H1 (cell line): Measurements from ENCODE around the gene KPNA1. TPM values are rescaled to one million over a fixed set of nuclear protein-coding genes. Genes with fewer than 3 reads are reported as not detected.

Experiments
- CTCF ChIA-PET: fragments of 300-600 bp; sonication (Branson Sonifier 250); formaldehyde crosslinking; loops from one replicate; lab custom pipeline; 2021; ENCODE audit not compliant: partially characterized antibody; lab: Charles Lee
- POLR2A ChIA-PET: fragments of 300-600 bp; sonication (Branson Sonifier 250); formaldehyde crosslinking; loops from one replicate; lab custom pipeline; 2021; ENCODE audit warnings: inconsistent platforms; ENCODE audit not compliant: partially characterized antibody; lab: Charles Lee
- DNase-seq, 2 experiments: peaks; one replicate each; pipeline versions ENCODE4 v3.0.0 to v3.0.0-alpha.2; 2010 to 2022; ENCODE audit warnings: low spot score in 2 of 2, low read depth in 1 of 2, mixed read lengths in 1 of 2
- FAIRE-seq: peaks from 2 replicates; lab custom pipeline; 2011; peaks lifted over from hg19 to GRCh38; lab: Jason Lieb, UNC
- H2AFZ ChIP-seq: 2 replicates; pipeline ENCODE4 v1.8.1; 2012; ENCODE audit warnings: low read length, inconsistent platforms
- H2AK5ac ChIP-seq: 2 replicates; pipeline ENCODE4 v1.6.1; 2013; ENCODE audit warnings: low read depth, low read length
- H2BK120ac ChIP-seq: replicated peaks from 2 replicates; pipeline ENCODE3; 2013; ENCODE audit warnings: low read depth, low read length, inconsistent platforms
- H2BK12ac ChIP-seq: 2 replicates; pipeline ENCODE4 v1.6.1; 2013; ENCODE audit warnings: low read depth, low read length
- H2BK15ac ChIP-seq: 2 replicates; pipeline ENCODE4 v1.6.1; 2013; ENCODE audit warnings: low read length
- H2BK20ac ChIP-seq: 2 replicates; pipeline ENCODE4 v1.6.1; 2013; ENCODE audit warnings: low read length
- H2BK5ac ChIP-seq: 2 replicates; pipeline ENCODE4 v1.6.1; 2013; ENCODE audit warnings: low read depth, low read length
- H3K14ac ChIP-seq: 2 replicates; pipeline ENCODE4 v1.6.1; 2013; ENCODE audit warnings: inconsistent platforms; ENCODE audit not compliant: insufficient read length
- H3K18ac ChIP-seq: 2 replicates; pipeline ENCODE4 v1.6.1; 2013; ENCODE audit warnings: low read length; ENCODE audit errors: extremely low read depth
- H3K23ac ChIP-seq: 2 replicates; pipeline ENCODE4 v1.6.1; 2013; ENCODE audit warnings: inconsistent platforms; ENCODE audit not compliant: insufficient read length
- H3K23me2 ChIP-seq: 2 replicates; pipeline ENCODE4 v1.6.1; 2013; ENCODE audit warnings: low read depth, low read length
- H3K27ac ChIP-seq: 2 replicates; pipeline ENCODE4 v1.6.1; 2011; ENCODE audit warnings: low read depth, low read length, inconsistent platforms
- H3K27me3 ChIP-seq, 4 experiments: replicated peaks in 1 of 4; 1 replicate in 1 of 4; 2 replicates in 3 of 4; pipeline versions ENCODE4 v1.6.1 to v1.8.1; 2011 to 2013; ENCODE audit warnings: low read length in 3 of 4, mild to moderate bottlenecking in 3 of 4, inconsistent platforms in 2 of 4, mixed read lengths in 2 of 4, moderate library complexity in 1 of 4; ENCODE audit not compliant: control insufficient read depth in 3 of 4, insufficient read depth in 3 of 4; ENCODE audit errors: extremely low read depth in 1 of 4
- H3K36me3 ChIP-seq, 4 experiments: 2 replicates each; pipeline versions ENCODE4 v1.6.1 to v1.8.1; 2011 to 2013; ENCODE audit warnings: mild to moderate bottlenecking in 4 of 4, low read length in 3 of 4, moderate library complexity in 2 of 4, control low read depth in 1 of 4, inconsistent platforms in 1 of 4; ENCODE audit not compliant: insufficient read depth in 4 of 4, control insufficient read depth in 2 of 4
- H3K4ac ChIP-seq: replicated peaks from 2 replicates; pipeline ENCODE3; 2013; ENCODE audit warnings: low read length, low read depth, mixed read lengths, inconsistent platforms; ENCODE audit not compliant: insufficient read length
- H3K4me1 ChIP-seq, 4 experiments: replicated peaks in 1 of 4; 1 replicate in 1 of 4; 2 replicates in 3 of 4; pipeline versions ENCODE4 v1.6.1 to v1.8.1; 2011 to 2013; ENCODE audit warnings: low read length in 3 of 4, inconsistent platforms in 2 of 4, mixed read lengths in 1 of 4; ENCODE audit not compliant: insufficient read depth in 4 of 4, control insufficient read depth in 3 of 4
- H3K4me2 ChIP-seq, 2 experiments: 2 replicates each; pipeline versions ENCODE4 v1.6.1 to v1.8.1; 2011 to 2013; ENCODE audit warnings: low read depth in 2 of 2, low read length in 2 of 2, control low read depth in 1 of 2, inconsistent platforms in 1 of 2, mild to moderate bottlenecking in 1 of 2; ENCODE audit not compliant: insufficient read depth in 1 of 2
- H3K4me3 ChIP-seq, 4 experiments: fragments of 200-600, 300-600 bp in 1 of 4; sonication (generic), shearing (Covaris generic), sonication (Bioruptor Twin) in 1 of 4; 2 replicates each; pipeline versions ENCODE4 v1.5.1 to v1.8.1; 2011 to 2016; ENCODE audit warnings: low read length in 4 of 4, low read depth in 3 of 4, control low read depth in 2 of 4, inconsistent platforms in 2 of 4, mild to moderate bottlenecking in 2 of 4, mixed read lengths in 1 of 4, moderate library complexity in 1 of 4; ENCODE audit not compliant: insufficient read depth in 2 of 4; ENCODE audit errors: extremely low read depth in 1 of 4
- H3K56ac ChIP-seq: replicated peaks from 2 replicates; pipeline ENCODE3; 2013; ENCODE audit warnings: low read depth, mild to moderate bottlenecking, mixed read lengths, low read length, inconsistent platforms; ENCODE audit not compliant: insufficient read length
- H3K79me1 ChIP-seq: 2 replicates; pipeline ENCODE4 v1.6.1; 2013; ENCODE audit warnings: low read depth, low read length, control low read depth
- H3K79me2 ChIP-seq, 2 experiments: 2 replicates each; pipeline versions ENCODE4 v1.6.1 to v1.8.1; 2012 to 2013; ENCODE audit warnings: low read length in 2 of 2, mild to moderate bottlenecking in 2 of 2, inconsistent platforms in 1 of 2; ENCODE audit not compliant: insufficient read depth in 2 of 2, control insufficient read depth in 1 of 2
- H3K9ac ChIP-seq, 4 experiments: replicated peaks in 1 of 4; 1 replicate in 1 of 4; 2 replicates in 3 of 4; pipeline versions ENCODE4 v1.6.1 to v1.8.1; 2011 to 2013; ENCODE audit warnings: low read depth in 3 of 4, low read length in 3 of 4, control low read depth in 2 of 4, mild to moderate bottlenecking in 2 of 4, moderate library complexity in 2 of 4, inconsistent platforms in 1 of 4; ENCODE audit errors: extremely low read depth in 1 of 4
- H3K9me3 ChIP-seq, 2 experiments: 2 replicates each; pipeline versions ENCODE4 v1.6.1 to v1.8.1; 2012 to 2013; ENCODE audit warnings: mild to moderate bottlenecking in 2 of 2, moderate library complexity in 2 of 2, control low read depth in 1 of 2, inconsistent platforms in 1 of 2, low read depth in 1 of 2, low read length in 1 of 2, mixed read lengths in 1 of 2; ENCODE audit not compliant: insufficient read depth in 2 of 2
- H4K20me1 ChIP-seq, 2 experiments: replicated peaks in 1 of 2; 2 replicates each; pipeline versions ENCODE3 to v1.8.1; 2011 to 2013; ENCODE audit warnings: inconsistent platforms in 2 of 2, low read length in 2 of 2, mild to moderate bottlenecking in 1 of 2; ENCODE audit not compliant: insufficient read depth in 2 of 2, control insufficient read depth in 1 of 2
- H4K5ac ChIP-seq: 2 replicates; pipeline ENCODE4 v1.6.1; 2013; ENCODE audit warnings: low read length, low read depth, mixed read lengths, inconsistent platforms; ENCODE audit not compliant: insufficient read length
- H4K8ac ChIP-seq: 2 replicates; pipeline ENCODE4 v1.8.0; 2013; ENCODE audit warnings: mild to moderate bottlenecking, moderate library complexity, low read length, inconsistent platforms; ENCODE audit not compliant: insufficient read depth; ENCODE audit errors: extremely low read depth
- H4K91ac ChIP-seq: replicated peaks from 2 replicates; pipeline ENCODE3; 2013; ENCODE audit warnings: low read length, mixed read lengths, inconsistent platforms; ENCODE audit not compliant: insufficient read length
- ASH2L ChIP-seq: fragments of 200-600, 300-600 bp; sonication (generic); IDR thresholded peaks from one replicate; pipeline ENCODE4 v1.7.1; 2017; ENCODE audit warnings: low read length
- BCL11A ChIP-seq, 2 experiments: IDR thresholded peaks; one replicate each; pipeline ENCODE4 v1.6.1; 2011; ENCODE audit warnings: low read depth in 2 of 2, low read length in 2 of 2, mild to moderate bottlenecking in 2 of 2
- CHD2 ChIP-seq: IDR thresholded peaks from 2 replicates; pipeline ENCODE4 v1.6.1; 2012; ENCODE audit warnings: low read length, improper control_type of control experiment
- JUN ChIP-seq: IDR thresholded peaks from 2 replicates; pipeline ENCODE4 v1.6.1; 2011; ENCODE audit warnings: low read depth, mild to moderate bottlenecking, improper control_type of control experiment, low read length
- NRF1 ChIP-seq: IDR thresholded peaks from 2 replicates; pipeline ENCODE4 v1.6.1; 2011; ENCODE audit warnings: mild to moderate bottlenecking, low read depth, low read length, improper control_type of control experiment
- RAD21 ChIP-seq, 2 experiments: IDR thresholded peaks in 1 of 2; conservative IDR thresholded peaks in 1 of 2; 2 replicates each; pipeline ENCODE4 v1.6.1; 2011; ENCODE audit warnings: low read depth in 2 of 2, low read length in 2 of 2, improper control_type of control experiment in 1 of 2, inconsistent platforms in 1 of 2, mild to moderate bottlenecking in 1 of 2, moderate library complexity in 1 of 2
- RBBP5 ChIP-seq: IDR thresholded peaks from 2 replicates; pipeline ENCODE4 v1.7.1; 2012; ENCODE audit warnings: low read depth, mild to moderate bottlenecking, inconsistent platforms, low read length, moderate library complexity, borderline replicate concordance
- SP1 ChIP-seq: IDR thresholded peaks from 2 replicates; pipeline ENCODE4 v1.6.1; 2011; ENCODE audit warnings: low read depth, low read length
- SP2 ChIP-seq: IDR thresholded peaks from 2 replicates; pipeline ENCODE4 v1.6.1; 2012; ENCODE audit warnings: mild to moderate bottlenecking, low read length, inconsistent platforms
- TAF1 ChIP-seq: IDR thresholded peaks from 2 replicates; pipeline ENCODE4 v1.6.1; 2011; ENCODE audit warnings: mild to moderate bottlenecking, low read depth, low read length
- WGBS, 2 experiments: shearing (Covaris generic) in 1 of 2; methylation state at CpG; one replicate each; pipeline versions ENCODE4 v1.1.6 to v1.1.7; 2013 to 2015; ENCODE audit warnings: low lambda C conversion rate in 2 of 2, mixed read lengths in 2 of 2, inconsistent platforms in 1 of 2, low coverage in 1 of 2, missing lambda C conversion rate in 1 of 2; ENCODE audit not compliant: insufficient replicate concordance in 2 of 2, insufficient coverage in 1 of 2, insufficient read length in 1 of 2; ENCODE audit errors: extremely low coverage in 1 of 2, missing lambda C conversion rate in 1 of 2; 5-methylcytosine and 5-hydroxymethylcytosine counted together
- polyA plus RNA-seq, 7 experiments: library from polyadenylated mRNA; depleted of rRNA in 3 of 7; stranded (reverse) in 5 of 7; unstranded in 2 of 7; fragments of >200 nt in 5 of 7; fragments of 200-250 nt in 2 of 7; gene quantifications; 1 replicate in 5 of 7; 2 replicates in 1 of 7; 4 replicates in 1 of 7; pipeline versions ENCODE4 v1.2.1 to v1.2.3, GENCODE V29; 2011 to 2013; ENCODE audit warnings: missing spikeins in 2 of 7, mixed read lengths in 2 of 7
- total RNA-seq: library from RNA; stranded (reverse); fragmentation: NEBNext Ultra II Directional; extraction: Animal tissue kit (Norgen Biotek cat#: 25700); gene quantifications from 2 replicates; pipeline ENCODE4 v1.2.1, GENCODE V29; 2021

KPNA1 gene
- total and polyA plus RNA-seq, 2 of the 8 experiments (the other 6 are each of a cell fraction or from before 2014, with no cell fraction given), result 14.8 to 63.0 TPM

DNA sequence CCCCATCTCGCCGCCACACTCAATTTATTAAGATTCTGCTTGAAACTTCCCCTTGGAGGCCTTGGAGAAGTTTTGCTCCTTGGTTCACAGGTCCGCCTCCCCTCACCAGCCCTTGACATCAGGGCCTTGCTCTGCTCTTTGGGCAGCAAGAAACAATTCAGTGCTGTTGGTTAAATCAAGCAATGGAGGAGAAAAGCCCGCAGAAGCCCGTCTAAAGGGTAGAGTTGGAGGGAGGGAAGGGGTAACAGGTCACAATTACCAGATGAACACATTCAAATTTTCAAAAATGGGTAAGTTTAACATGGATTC lies 48.9 kb upstream of the KPNA1 start:
- POLR2A ChIA-PET, result interaction anchor here (0.8 kb wide), 1 partner anchor 38 kb away, joined by 3 read pairs; no protein-coding TSS in a partner anchor
- peak overlapping the region; percentile 6; the same call in 1 of the 2 replicates for H2AFZ ChIP-seq
- no peak overlapping the region; the same call in 1 of the 2 replicates for H4K8ac ChIP-seq
- WGBS, 2 experiments, result 52% methylated on average over 5 of the region's 5 CpGs; no CpG with 5 or more reads in 1 of the 2 experiments
- no peak overlapping the region for H2BK15ac ChIP-seq
- no peaks in the 10 kb centered on the region for H3K79me2 ChIP-seq
- H4K91ac ChIP-seq, result no peak overlapping the region
- no peaks in the 10 kb centered on the region for H4K20me1 ChIP-seq
- 0 out of 2 replicates have a peak overlapping the region, but pooled peaks have one; percentile 55 for H2BK12ac ChIP-seq
- H3K4me2 ChIP-seq, result peak overlapping the region; percentile 65 to 72
- no peaks in the 10 kb centered on the region; a peak in 2 of 8 replicates for H3K36me3 ChIP-seq
- peak overlapping the region; percentile 51 to 76 (median 65); a peak in 7 of 8 replicates for H3K4me3 ChIP-seq
- H2AK5ac ChIP-seq, result no peak overlapping the region
- CTCF ChIA-PET, result interaction anchor here (0.7 to 9.0 kb wide), 2 partner anchors 55 to 115 kb away, joined by 3 to 62 read pairs; partner anchors contain the start of gene PARP14
- H3K4me1 ChIP-seq, result peaks cover 4 to 5% (median 5%) of the 10 kb centered on the region in 4 experiments; a peak in 6 of 7 replicates
- no peak overlapping the region for H3K27ac ChIP-seq
- no peaks in the 10 kb centered on the region for H3K79me1 ChIP-seq
- H2BK20ac ChIP-seq, result 0 out of 2 replicates have a peak overlapping the region, but pooled peaks have one; percentile 10
- TF ChIP-seq BCL11A (IDR thresholded peaks at IDR 0.05; ENCODE audit: low read depth in 2 of 2, low read length in 2 of 2) (no peak), CHD2 (no peak), ASH2L (no peak), SP1 (no peak), RBBP5 (no peak), JUN (no peak), TAF1 (no peak), SP2 (no peak), RAD21 (IDR thresholded peaks at IDR 0.05 in 1 of 2, conservative IDR thresholded peaks at IDR 0.05 in 1 of 2; ENCODE audit: low read depth in 2 of 2, low read length in 2 of 2) (no peak), NRF1 (no peak)
- no peak overlapping the region for H3K4ac ChIP-seq
- H3K18ac ChIP-seq, result peak overlapping the region; percentile 76
- H2BK5ac ChIP-seq, result no peak overlapping the region
- DNase-seq (no peak), FAIRE-seq (no peak)
- no peak overlapping the region for H2BK120ac ChIP-seq
- H3K56ac ChIP-seq, result no peak overlapping the region
- H4K5ac ChIP-seq, result no peak overlapping the region
- H3K23ac ChIP-seq, result no peak overlapping the region
- H3K27me3 ChIP-seq, result peaks cover 0 to 2% (median 0%) of the 10 kb centered on the region in 4 experiments; a peak in 2 of 7 replicates
- no peaks in the 10 kb centered on the region for H3K9me3 ChIP-seq
- no peak overlapping the region for H3K14ac ChIP-seq
- H3K23me2 ChIP-seq, result peaks cover 5% of the 10 kb centered on the region; the same call in 1 of the 2 replicates
- no peak overlapping the region for H3K9ac ChIP-seq
